HCT116 (cell line): Measurements from ENCODE around the gene ANKLE1.

ENCODE experiments used
- EZH2phosphoT487 ChIP-seq: fragments of 200-600 bp; IDR thresholded peaks from 2 replicates; pipeline ENCODE4 v1.6.1; 2018; ENCODE audit warnings: antibody characterized with exemption, borderline replicate concordance
- POLR2A ChIP-seq: IDR thresholded peaks from 2 replicates; pipeline ENCODE4 v1.7.0; 2011; ENCODE audit warnings: borderline replicate concordance; ENCODE audit not compliant: insufficient read depth, insufficient read length; ENCODE audit errors: extremely low read depth
- POLR2AphosphoS5 ChIP-seq: IDR thresholded peaks from 2 replicates; pipeline ENCODE4 v1.6.1; 2011; ENCODE audit warnings: mild to moderate bottlenecking, low read depth, low read length, moderate library complexity
- SP1 ChIP-seq: IDR thresholded peaks from 2 replicates; pipeline ENCODE4 v1.6.1; 2012; ENCODE audit warnings: low read depth
- SRF ChIP-seq: IDR thresholded peaks from 2 replicates; pipeline ENCODE4 v1.6.1; 2012; ENCODE audit warnings: low read depth
- TF ChIP-seq, protein P1 (sequence below), 3 experiments: fragments of 200-600 bp in 1 of 3; sonication (generic) in 1 of 3; IDR thresholded peaks in 2 of 3; conservative IDR thresholded peaks in 1 of 3; 2 replicates each; pipeline ENCODE4 v1.5.1; 2012 to 2017; ENCODE audit warnings: low read depth in 2 of 3, low read length in 2 of 3, antibody characterized with exemption in 1 of 3, borderline replicate concordance in 1 of 3, control low read depth in 1 of 3, mild to moderate bottlenecking in 1 of 3, mixed read lengths in 1 of 3, mixed run types in 1 of 3, moderate library complexity in 1 of 3; ENCODE audit not compliant: insufficient read depth in 1 of 3
- TF ChIP-seq, protein P2 (sequence below): IDR thresholded peaks from 2 replicates; pipeline ENCODE4 v1.6.1; 2012

DNA sequence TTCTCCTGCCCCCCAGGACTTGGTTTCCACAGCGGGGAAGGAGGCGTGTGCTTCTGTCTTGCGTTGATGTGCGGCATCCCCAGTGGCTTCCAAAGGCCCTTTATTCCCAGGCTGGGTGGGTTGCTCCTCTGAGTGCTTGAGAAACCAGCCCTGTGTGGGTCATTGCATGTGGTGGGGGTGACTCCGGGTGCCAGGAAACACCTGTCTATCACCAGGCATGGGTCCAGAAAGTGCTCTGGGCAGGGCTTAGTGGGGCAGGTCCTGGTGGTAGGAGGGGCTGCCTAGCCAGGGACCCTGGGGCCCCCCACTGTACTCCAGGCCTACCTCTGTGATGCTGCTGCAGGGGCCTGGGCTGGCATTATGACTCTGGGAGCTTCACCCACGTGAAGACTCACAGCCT, 37.3 kb downstream of the ANKLE1 start:
- TF ChIP-seq, protein P1, sequence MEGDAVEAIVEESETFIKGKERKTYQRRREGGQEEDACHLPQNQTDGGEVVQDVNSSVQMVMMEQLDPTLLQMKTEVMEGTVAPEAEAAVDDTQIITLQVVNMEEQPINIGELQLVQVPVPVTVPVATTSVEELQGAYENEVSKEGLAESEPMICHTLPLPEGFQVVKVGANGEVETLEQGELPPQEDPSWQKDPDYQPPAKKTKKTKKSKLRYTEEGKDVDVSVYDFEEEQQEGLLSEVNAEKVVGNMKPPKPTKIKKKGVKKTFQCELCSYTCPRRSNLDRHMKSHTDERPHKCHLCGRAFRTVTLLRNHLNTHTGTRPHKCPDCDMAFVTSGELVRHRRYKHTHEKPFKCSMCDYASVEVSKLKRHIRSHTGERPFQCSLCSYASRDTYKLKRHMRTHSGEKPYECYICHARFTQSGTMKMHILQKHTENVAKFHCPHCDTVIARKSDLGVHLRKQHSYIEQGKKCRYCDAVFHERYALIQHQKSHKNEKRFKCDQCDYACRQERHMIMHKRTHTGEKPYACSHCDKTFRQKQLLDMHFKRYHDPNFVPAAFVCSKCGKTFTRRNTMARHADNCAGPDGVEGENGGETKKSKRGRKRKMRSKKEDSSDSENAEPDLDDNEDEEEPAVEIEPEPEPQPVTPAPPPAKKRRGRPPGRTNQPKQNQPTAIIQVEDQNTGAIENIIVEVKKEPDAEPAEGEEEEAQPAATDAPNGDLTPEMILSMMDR (IDR thresholded peaks at IDR 0.05 in 2 of 3, conservative IDR thresholded peaks at IDR 0.05 in 1 of 3; ENCODE audit: borderline replicate concordance in 1 of 3, insufficient read depth in 1 of 3, low read depth in 2 of 3, low read length in 2 of 3), result no peak
- TF ChIP-seq SRF (no peak), POLR2A (no peak), SP1 (no peak), POLR2AphosphoS5 (no peak), EZH2phosphoT487 (no peak)
- TF ChIP-seq, protein P2, sequence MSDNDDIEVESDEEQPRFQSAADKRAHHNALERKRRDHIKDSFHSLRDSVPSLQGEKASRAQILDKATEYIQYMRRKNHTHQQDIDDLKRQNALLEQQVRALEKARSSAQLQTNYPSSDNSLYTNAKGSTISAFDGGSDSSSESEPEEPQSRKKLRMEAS, result no peak
